Measurements from ENCODE around the gene GABRG3.

Gene GABRG3

GRCh38 chr15:27532358-27532757, 561.4 kb downstream of the GABRG3 start:
- no peak for DNase-seq

DNA sequence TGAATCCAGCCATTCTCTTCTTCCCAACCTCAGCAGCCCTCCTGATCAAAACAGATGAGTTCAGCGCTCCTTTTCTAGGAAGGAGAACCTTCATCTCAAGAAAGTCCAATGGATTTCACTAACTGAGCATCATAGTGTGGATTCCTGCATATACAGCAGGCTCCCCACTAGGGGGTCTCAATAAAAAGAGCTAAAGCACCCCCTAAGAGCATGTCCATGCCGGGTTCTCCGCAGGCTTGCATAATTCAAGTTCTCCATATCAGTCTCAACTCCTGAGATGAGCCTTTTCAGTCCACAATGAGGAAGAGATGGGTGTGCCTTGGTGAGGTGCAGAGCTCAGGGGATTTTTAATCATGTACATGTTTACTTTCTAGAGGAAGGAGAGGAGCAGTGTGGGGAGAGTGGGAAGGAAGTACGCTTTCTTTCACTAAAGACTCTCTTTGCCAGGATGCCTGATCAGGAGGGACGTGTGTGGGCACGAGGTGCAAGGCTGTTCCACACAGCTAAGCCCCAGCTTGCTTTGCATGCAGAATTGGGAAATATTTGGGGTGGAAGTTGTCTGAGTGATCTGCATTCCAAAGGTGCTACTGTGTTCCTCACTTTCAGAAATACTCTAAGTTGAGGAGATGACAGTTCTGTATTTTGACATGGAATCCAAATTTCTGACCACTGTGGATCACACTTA, 564.6 kb downstream of the GABRG3 start:
- DNase-seq = no peak

GRCh38 chr15:27538325-27538724, 567.3 kb downstream of the GABRG3 start:
- no peak for DNase-seq

DNA sequence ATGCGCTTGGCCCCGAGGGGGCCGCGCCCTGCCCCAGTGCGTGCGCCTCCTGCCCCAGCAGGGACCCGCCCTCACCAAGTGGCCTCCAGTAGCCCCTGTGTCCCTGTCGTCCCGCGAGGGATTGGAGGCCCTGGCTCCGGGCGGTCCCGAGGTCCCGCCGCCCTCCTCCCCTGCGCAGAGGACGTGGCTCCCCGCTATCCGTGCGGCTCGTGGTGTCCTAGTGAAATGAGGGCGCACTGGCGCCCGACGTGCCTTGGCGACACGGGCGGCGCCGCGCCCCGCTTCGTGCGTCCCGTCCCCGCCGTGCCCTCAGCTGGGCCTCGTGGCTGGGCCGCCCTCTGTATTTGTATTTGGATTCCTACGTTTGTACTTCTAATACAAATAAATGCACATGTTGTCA, 570.6 kb downstream of the GABRG3 start:
- DNase-seq = no peak

GRCh38 chr15:27545494-27546255, 574.7 kb downstream of the GABRG3 start:
- no peak for DNase-seq

DNA sequence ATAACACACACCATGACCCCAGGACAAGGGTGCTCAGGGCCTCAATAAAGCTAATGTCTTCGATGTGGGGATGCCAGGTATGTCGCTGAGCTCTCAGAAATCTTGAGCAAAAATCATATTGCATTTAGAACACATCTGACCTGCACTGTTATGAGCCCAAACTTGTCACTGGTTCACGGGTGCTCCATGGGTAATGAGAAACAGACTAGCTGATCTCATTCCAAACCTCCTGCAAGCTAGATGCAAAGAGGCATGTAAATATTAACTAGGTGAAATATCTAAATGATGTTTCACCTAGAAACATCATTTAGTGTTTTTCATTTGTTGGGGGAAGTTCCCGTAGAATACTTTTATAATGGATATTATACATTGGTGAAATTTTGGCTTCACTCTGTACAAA, 578.8 kb downstream of the GABRG3 start:
- DNase-seq = no peak

- DNase-seq = no peak
Measured at GRCh38 chr15:27550635-27551034, 579.7 kb downstream of the GABRG3 start.

GRCh38 chr15:27561816-27562215, 590.8 kb downstream of the GABRG3 start:
- DNase-seq = no peak

- DNase-seq = no peak
Measured at GRCh38 chr15:27563765-27564370, 592.9 kb downstream of the GABRG3 start.

- no peak for DNase-seq
Measured at GRCh38 chr15:27564656-27565055, 593.7 kb downstream of the GABRG3 start.

DNA sequence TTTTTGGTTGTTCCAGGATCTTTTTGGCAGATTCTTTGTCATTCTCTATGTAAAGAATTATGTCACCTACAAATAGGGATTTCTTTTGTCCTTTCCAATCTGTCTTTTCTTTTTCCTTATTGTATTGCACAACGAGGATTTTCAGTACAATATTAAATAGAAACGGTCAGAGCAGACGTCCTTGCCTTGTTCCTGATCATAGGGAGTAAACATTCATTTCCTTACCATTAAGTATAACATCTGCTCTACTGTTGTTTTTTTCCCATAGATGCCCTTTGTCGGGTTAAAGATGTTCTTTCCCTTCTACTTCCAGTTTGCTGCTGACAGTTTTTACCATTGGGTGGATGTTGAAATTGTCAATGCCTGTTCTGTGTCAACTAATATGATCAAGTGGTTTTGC, 599.8 kb downstream of the GABRG3 start:
- no peak for DNase-seq

DNA sequence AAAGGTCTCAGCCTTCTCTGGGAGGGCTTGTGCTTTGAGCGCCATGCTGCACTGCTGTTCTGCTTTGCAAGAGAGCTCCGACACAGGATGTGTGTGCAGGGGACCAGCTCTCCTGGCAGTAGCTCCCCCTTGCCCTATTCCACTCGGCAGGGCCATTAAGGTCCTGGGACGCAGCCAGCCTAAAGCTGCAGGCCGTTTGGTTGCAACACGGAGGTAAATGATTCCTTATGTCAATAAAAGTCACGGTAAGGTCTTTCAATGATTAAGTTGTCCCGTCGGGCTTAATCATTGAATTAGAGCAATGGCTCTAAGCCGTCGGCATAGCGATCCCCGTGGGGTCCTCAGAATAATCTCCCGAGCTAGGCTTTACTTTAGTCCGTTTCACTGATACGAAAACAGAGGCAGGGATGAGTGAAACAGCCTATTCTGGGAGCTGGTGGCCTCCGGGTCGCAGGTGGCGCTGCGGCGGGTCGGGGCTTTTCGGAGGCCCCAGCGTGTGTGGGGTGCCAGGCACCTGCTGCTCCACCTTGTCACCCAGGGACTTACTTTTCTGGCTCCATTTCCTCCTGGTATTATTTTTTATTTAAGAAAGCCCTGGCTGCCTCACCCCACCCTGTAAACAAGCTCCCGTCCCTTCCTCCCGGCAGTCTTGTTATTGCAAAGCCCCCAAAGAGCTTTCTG, 603.0 kb downstream of the GABRG3 start:
- no peak for DNase-seq

DNA sequence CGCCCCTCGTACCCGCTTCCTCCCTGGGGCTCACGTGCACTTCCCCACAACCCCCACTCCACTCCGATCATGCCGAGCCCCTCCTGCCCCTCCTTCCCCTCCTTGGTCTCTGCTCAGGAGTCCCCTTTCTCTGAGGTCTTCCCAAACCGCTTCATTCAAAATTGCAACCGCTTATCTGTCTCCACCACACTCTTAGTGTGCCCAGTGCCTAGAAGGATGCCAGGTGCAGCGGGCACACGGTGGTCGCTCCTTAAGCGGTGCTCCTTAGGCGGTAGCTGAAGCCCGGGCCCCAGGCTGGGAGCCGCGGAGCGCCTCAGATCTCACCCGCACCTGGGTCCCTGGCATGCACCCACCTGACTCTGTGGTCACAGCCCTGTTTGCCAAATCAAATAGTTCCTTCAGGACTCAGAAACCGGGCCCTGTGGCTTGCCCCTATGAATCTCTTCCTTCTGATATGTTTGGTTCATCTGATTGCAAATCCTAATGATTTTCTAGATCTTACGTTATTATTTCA, 603.6 kb downstream of the GABRG3 start:
- DNase-seq = no peak

DNA sequence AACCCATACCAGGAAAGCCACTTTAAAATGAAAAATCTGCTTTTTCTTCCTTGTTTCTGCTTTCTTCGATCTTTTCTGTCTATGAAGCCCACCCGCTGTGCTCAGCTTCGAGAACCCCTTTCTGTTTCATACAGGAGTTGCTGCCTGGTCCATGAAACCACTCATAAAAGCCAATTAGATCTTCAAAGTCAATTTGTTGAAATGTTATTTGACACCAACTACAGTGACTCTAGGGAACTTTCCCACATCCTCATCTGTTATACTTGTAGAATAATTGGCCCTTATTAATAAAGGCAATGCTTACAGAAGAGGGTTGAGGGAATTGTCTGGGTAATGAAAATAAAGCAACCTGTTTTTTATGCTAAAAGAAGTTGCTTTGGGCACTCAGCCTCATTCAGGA, 604.5 kb downstream of the GABRG3 start:
- DNase-seq = no peak

- no peak for DNase-seq
Measured at GRCh38 chr15:27576576-27576975, 605.6 kb downstream of the GABRG3 start.

GRCh38 chr15:27579738-27580137, 608.8 kb downstream of the GABRG3 start:
- DNase-seq = no peak

GRCh38 chr15:27582726-27583410, 611.9 kb downstream of the GABRG3 start:
- no peak for DNase-seq

DNA sequence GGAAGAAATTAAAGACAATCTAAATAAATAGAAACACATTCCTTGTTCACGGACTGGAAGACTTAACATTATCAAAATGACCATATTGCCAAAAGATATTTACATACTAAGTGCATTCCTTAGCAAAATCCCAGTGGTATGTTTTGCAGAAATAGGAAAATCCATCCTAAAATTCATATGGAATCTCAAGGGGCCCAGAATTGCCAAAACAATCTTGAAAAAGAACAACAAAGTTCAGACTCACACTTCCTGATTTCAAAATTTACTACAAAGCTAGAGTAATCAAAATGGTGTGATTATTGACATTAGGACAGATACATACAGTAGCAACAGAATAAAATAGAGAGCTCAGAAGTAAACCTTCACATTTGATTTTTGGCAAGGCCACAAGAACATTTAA, 612.7 kb downstream of the GABRG3 start:
- DNase-seq = no peak

DNA sequence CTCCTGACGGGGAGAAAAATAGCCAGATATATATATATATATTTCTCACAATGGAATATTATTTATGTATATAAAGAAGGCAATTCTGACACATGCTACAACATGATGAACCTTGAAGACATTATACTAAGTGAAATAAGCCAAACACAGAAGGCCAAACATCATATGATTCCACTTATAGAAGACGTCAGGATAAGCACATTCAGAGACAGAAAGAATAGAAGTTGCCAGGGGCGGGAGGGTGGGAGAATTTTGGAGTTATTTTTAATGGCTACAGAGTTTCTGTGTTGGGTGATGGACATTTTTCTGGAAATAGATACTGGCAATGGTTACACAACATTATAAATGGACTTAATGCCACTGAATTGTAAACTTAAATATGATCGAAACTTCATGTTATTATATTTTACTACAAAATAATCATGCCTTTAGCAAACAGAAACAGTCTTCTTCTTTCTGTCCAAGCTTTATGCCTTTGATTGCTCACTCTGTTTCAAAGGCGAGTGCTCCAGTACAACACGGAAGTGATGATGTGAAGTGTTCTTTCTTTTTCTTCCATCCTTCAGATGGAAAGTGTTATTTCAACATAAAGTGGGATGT, 614.2 kb downstream of the GABRG3 start:
- no peak for DNase-seq

- no peak for DNase-seq
Measured at GRCh38 chr15:27587810-27588209, 616.8 kb downstream of the GABRG3 start.

DNA sequence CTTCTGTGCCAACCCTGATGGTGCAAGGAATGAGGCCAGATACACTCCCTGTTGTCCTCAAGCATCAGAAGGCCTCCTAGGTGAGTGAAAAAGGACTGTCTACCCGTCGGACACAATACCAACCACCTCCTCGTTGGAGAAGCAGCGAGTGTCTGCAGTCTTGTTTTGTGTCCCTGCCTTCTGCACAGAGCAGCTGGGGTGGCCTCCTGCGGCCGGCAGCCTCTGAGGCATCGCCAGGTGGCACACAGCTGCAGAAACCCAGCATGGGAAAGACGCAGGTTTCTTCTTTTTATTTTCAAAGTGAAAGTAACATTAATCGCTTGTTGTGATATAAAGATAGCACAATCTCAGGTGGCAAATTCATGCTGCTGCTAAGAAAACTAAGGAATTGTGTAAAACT, 618.3 kb downstream of the GABRG3 start:
- DNase-seq = no peak

- no peak for DNase-seq
Measured at GRCh38 chr15:27589782-27590181, 618.8 kb downstream of the GABRG3 start.
